Neural crest cell (in vitro differentiated cells): ENCODE measurements around the gene TPPP. TPM values are rescaled to one million over a fixed set of nuclear protein-coding genes. Genes with fewer than 3 reads are reported as not detected.

Experiments used
- DNase-seq: peaks from one replicate; pipeline ENCODE4 v3.0.0; 2021; ENCODE audit warnings: low read depth, mixed read lengths, low spot score
- H3K27ac Mint-ChIP-seq: one replicate; pipeline ENCODE4 v1.8.0; 2021; ENCODE audit warnings: mild to moderate bottlenecking, mixed read lengths; ENCODE audit not compliant: unreplicated experiment
- H3K27me3 Mint-ChIP-seq: 2 replicates; pipeline ENCODE4 v1.8.0; 2021; ENCODE audit warnings: low read depth, mild to moderate bottlenecking, mixed read lengths
- H3K36me3 Mint-ChIP-seq: 2 replicates; pipeline ENCODE4 v1.8.0; 2021; ENCODE audit warnings: low read depth, mild to moderate bottlenecking, mixed read lengths
- H3K4me1 Mint-ChIP-seq: 2 replicates; pipeline ENCODE4 v1.8.0; 2021; ENCODE audit warnings: mixed read lengths
- H3K4me3 Mint-ChIP-seq: one replicate; pipeline ENCODE4 v1.8.0; 2021; ENCODE audit warnings: mild to moderate bottlenecking, mixed read lengths
- H3K9me3 Mint-ChIP-seq: 2 replicates; pipeline ENCODE4 v1.8.0; 2021; ENCODE audit warnings: mixed read lengths
- CTCF ChIP-seq: fragments of 200-600 bp; sonication (generic); conservative IDR thresholded peaks from 2 replicates; pipeline ENCODE4 v1.5.0; 2021; ENCODE audit warnings: antibody characterized with exemption, mild to moderate bottlenecking
- total RNA-seq: library from RNA; stranded (reverse); gene quantifications from 2 replicates; pipeline ENCODE4 v1.2.1, GENCODE V29; 2021

Gene TPPP
- total RNA-seq, 1 donor from 2014 or later: 2.7 TPM

DNA sequence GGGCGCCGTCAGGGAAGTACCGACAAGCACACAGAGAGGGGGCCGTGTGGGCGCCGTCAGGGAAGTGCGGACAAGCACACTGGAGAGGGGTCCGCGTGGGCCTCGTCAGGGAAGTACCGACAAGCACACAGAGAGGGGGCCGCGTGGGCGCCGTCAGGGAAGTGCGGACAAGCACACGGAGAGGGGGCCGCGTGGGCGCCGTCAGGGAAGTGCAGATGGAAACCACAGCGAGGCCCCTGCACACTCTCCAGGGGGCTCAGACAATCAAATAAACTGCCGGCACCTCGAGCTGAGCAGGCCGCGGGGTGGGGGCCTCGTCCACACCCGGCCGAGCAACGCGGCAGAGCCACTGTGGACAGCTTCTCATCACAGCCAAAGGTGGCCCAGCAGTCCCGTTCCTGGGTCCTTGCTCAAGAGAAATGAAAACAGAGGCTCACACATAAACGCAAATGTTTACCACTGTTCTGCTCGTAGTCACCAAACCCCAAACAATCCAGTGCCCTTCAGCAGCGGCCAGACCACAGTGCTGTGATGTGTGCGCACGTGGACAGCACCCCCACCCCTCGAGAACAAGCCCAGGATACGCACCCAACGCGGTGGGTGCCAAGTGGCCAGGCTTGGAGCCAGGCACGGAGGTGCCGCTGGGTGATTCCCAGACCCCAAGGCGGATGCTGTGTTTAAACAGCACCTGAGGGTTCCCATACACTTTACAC is 24.7 kb downstream of the TPPP start:
- Mint-ChIP-seq H3K9me3 (no peaks in the 10 kb centered on the region), H3K36me3 (peaks cover 5% of the 10 kb centered on the region)
- no peak for DNase-seq

GRCh38 chr5:666816-667498 is 26.2 kb downstream of the TPPP start:
- Mint-ChIP-seq H3K4me3 (no peak overlapping the region), H3K36me3 (peaks cover 8% of the 10 kb centered on the region), H3K27ac (no peak overlapping the region), H3K27me3 (no peaks in the 10 kb centered on the region), H3K9me3 (no peaks in the 10 kb centered on the region), H3K4me1 (no peaks in the 10 kb centered on the region)
- no peak for DNase-seq
- TF ChIP-seq CTCF: no peak

More for the DNA sequence above, 24.7 kb downstream of the TPPP start:
- peaks cover 8% of the 10 kb centered on the region for H3K4me1 Mint-ChIP-seq
- H3K27ac Mint-ChIP-seq: no peak overlapping the region
- peaks cover 5% of the 10 kb centered on the region for H3K27me3 Mint-ChIP-seq
- no peak overlapping the region for H3K4me3 Mint-ChIP-seq
- no peak for TF ChIP-seq CTCF

DNA sequence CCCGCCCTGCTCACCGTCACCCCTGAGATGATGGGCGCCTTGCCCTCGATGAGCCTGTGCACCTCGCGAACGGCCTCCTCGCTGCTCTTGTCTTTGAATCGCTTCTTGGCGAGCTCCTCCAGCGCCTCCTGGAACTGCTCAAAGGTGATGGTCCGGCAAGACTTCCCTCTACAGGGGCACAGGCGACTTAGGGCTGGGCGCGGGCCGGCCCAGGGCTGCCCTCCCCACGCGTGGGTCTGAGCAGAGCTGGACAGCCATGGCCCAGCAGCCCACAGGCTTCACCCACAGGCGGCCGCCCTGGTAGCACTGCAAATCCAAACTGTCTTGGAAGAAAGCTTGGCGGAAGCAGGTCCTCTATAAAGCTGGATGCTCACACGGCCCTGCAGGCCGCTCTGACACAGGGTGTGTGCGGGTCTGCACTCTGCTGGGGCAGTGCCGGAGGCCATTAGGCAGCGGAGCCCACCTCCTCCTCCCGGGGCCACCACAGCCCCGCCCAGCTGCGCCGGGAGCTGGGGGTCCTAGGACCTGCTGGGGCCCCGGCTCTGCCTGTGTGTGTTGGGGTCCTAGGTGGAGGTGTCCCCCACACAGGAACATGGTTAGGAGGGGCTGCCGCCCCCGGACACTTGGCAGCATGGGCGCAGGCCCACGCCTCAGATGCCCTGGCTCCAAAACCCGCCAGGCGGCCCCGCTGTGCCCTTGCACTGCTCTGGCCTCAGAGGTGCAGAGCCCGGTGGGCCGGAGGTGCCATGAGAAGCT is 27.0 kb downstream of the TPPP start:
- Mint-ChIP-seq H3K36me3 (peaks cover 13% of the 10 kb centered on the region), H3K9me3 (no peaks in the 10 kb centered on the region), H3K4me3 (no peak overlapping the region), H3K27me3 (no peaks in the 10 kb centered on the region), H3K27ac (no peak overlapping the region), H3K4me1 (no peaks in the 10 kb centered on the region)
- TF ChIP-seq CTCF: no peak
- DNase-seq: no peak

- no peak for TF ChIP-seq CTCF
- no peak for DNase-seq
Measured at GRCh38 chr5:665541-665955, 27.6 kb downstream of the TPPP start.

DNA sequence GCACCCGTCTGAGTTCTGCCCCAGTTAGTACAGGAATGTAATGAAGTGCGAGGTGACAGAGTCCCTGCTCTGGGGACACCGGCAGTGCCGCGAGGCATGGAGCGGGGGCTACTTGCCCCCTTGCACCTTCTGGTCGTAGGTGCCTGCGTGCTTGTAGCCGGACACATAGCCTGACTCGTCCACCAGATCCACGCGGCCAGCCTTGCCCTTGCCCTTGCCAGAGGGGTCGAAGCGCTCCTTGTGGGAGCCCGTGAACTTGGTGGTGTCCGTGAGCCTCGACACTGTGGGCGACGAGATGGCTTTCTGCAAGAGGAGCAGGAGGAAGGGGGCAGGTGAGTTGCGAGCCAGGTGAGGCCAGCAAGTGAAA is 28.2 kb downstream of the TPPP start:
- Mint-ChIP-seq H3K27me3 (no peaks in the 10 kb centered on the region), H3K4me3 (no peak overlapping the region), H3K4me1 (no peaks in the 10 kb centered on the region), H3K9me3 (no peaks in the 10 kb centered on the region), H3K36me3 (peaks cover 20% of the 10 kb centered on the region), H3K27ac (no peak overlapping the region)
- no peak for TF ChIP-seq CTCF
- DNase-seq: no peak

More at GRCh38 chr5:665541-665955, 27.6 kb downstream of the TPPP start:
- Mint-ChIP-seq H3K4me1 (no peaks in the 10 kb centered on the region), H3K36me3 (peaks cover 15% of the 10 kb centered on the region), H3K9me3 (no peaks in the 10 kb centered on the region), H3K27ac (no peak overlapping the region), H3K27me3 (no peaks in the 10 kb centered on the region), H3K4me3 (no peak overlapping the region)
